ENCODE results near the gene SLC41A1.
"Not testable (repeated sequence)": the region's sequence is repeated elsewhere in the genome, so short reads cannot be mapped to it uniquely, and the experiment has no call there.

Gene SLC41A1
- total RNA-seq, result 0.68 to 4.5 (median 1.7) reads per million in 18 experiments

GRCh38 chr1:205812878-205813754, at the start of gene SLC41A1:
SLC41A1 (minus strand) TSS chr1:205813198; CDS start chr1:205810441, 2,757 bp downstream.
- peak; percentile 84 to 85 for DNase-seq

GRCh38 chr1:205861540-205861939, 48.5 kb upstream of the SLC41A1 start:
- DNase-seq, result no peak

GRCh38 chr1:205858141-205858961, 45.4 kb upstream of the SLC41A1 start:
- no peak for DNase-seq

- not testable (repeated sequence) for DNase-seq
Observed at GRCh38 chr1:205857501-205857900, 44.5 kb upstream of the SLC41A1 start.

- DNase-seq, result no peak
Observed at GRCh38 chr1:205856433-205856832, 43.4 kb upstream of the SLC41A1 start.

- DNase-seq, result no peak
Observed at GRCh38 chr1:205852969-205853368, 40.0 kb upstream of the SLC41A1 start.

GRCh38 chr1:205851993-205852392, 39.0 kb upstream of the SLC41A1 start:
- DNase-seq, result no peak

GRCh38 chr1:205849619-205850355, 36.8 kb upstream of the SLC41A1 start, which contains the start of gene PM20D1:
PM20D1 (minus strand) TSS chr1:205850132; CDS start chr1:205850072, 60 bp downstream.
- DNase-seq, result peak; percentile 87 to 88

- no peak for DNase-seq
Observed at GRCh38 chr1:205843036-205843859, 30.2 kb upstream of the SLC41A1 start.

- no peak for DNase-seq
Observed at GRCh38 chr1:205842229-205842628, 29.2 kb upstream of the SLC41A1 start.

- no peak for DNase-seq
Observed at GRCh38 chr1:205840146-205840923, 27.3 kb upstream of the SLC41A1 start.

- DNase-seq, result no peak
Observed at GRCh38 chr1:205837382-205837970, 24.5 kb upstream of the SLC41A1 start.

GRCh38 chr1:205834751-205835150, 21.8 kb upstream of the SLC41A1 start:
- no peak for DNase-seq

- DNase-seq, result peak; percentile 15 to 54
Observed at GRCh38 chr1:205832326-205832751, 19.3 kb upstream of the SLC41A1 start.

- no peak for DNase-seq
Observed at GRCh38 chr1:205827623-205828022, 14.6 kb upstream of the SLC41A1 start.

GRCh38 chr1:205826995-205827394, 14.0 kb upstream of the SLC41A1 start:
- no peak for DNase-seq

GRCh38 chr1:205826016-205826806, 13.2 kb upstream of the SLC41A1 start:
- no peak for DNase-seq

- DNase-seq, result no peak
Observed at GRCh38 chr1:205824180-205824579, 11.2 kb upstream of the SLC41A1 start.

GRCh38 chr1:205823260-205823659, 10.3 kb upstream of the SLC41A1 start:
- not testable (repeated sequence) for DNase-seq
